Stimulated activated effector memory CD8-positive, alpha-beta T cell treated with anti-CD3 and anti-CD28 coated beads, Interleukin-12 subunit alpha, Interleukin-12 subunit beta, amount 100 ng/mL, for 72 hours (primary cell): Measurements from ENCODE around the gene HHLA2.

Experiments used
- ATAC-seq: fragments of 150-1000 bp; cut with Tn5 transposase; 2 replicates; pipeline ENCODE4 v1.10.0; 2021
- DNase-seq, 2 donors: peaks; one replicate each; pipeline ENCODE4 v3.0.0; 2021 to 2022; ENCODE audit warnings: low spot score in 2 of 2
- H3K27ac Mint-ChIP-seq: one replicate; pipeline ENCODE4 v1.8.0; 2022; ENCODE audit warnings: mild to moderate bottlenecking, mixed read lengths
- H3K36me3 Mint-ChIP-seq: one replicate; pipeline ENCODE4 v1.8.0; 2022; ENCODE audit warnings: mild to moderate bottlenecking, mixed read lengths
- H3K4me1 Mint-ChIP-seq: one replicate; pipeline ENCODE4 v1.8.0; 2022; ENCODE audit warnings: mixed read lengths
- H3K4me3 Mint-ChIP-seq: one replicate; pipeline ENCODE4 v1.8.0; 2022; ENCODE audit warnings: mild to moderate bottlenecking, mixed read lengths
- H3K9me3 Mint-ChIP-seq: one replicate; pipeline ENCODE4 v1.8.0; 2022; ENCODE audit warnings: mixed read lengths

Gene HHLA2

DNA sequence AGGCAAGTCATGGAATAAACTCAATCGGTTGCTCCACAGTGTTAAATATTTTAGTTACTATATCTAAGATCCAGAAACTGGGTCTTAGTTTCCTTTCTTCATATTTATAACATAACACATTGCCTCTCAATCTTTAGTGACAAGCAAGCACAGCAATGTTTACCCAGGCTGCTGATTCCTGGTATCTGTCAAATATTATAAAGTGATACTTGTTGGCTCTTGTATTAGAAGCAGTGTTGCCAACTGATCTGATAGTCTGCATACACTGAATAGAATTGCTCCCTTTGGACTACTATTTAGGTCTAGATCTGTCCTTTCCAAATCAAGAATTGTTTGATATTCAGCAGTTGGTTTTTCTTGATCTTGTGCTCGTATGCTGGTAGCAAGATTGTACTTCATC is 7.2 kb upstream of the HHLA2 start:
- H3K36me3 Mint-ChIP-seq = no peaks in the 10 kb centered on the region
- no peak for ATAC-seq
- DNase-seq = no peak
- peaks cover 30% of the 10 kb centered on the region for H3K4me1 Mint-ChIP-seq
- H3K27ac Mint-ChIP-seq = no peak overlapping the region
- H3K4me3 Mint-ChIP-seq = no peak overlapping the region
- no peaks in the 10 kb centered on the region for H3K9me3 Mint-ChIP-seq

DNA sequence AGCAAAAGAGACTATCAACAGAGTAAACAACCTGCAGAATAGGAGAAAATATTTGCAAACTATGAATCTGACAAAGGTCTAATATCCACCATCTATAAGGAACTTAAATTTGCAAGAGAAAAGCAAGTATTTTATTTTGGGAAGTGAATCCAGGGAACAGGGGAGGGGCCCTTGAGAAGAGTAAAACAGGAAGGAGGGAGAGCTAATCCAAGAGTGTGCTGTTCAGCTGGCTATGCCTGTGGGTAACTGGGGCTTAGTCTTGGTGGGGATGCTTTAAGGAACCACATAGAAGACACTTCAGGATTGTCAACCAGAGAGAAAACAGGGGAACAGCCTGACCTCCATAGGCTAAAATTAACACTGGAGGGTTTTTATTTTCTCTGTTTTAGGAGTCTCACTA is 3.9 kb upstream of the HHLA2 start:
- Mint-ChIP-seq H3K27ac (peak overlapping the region; percentile 76), H3K4me1 (peaks cover 56% of the 10 kb centered on the region), H3K4me3 (peak overlapping the region; percentile 43), H3K9me3 (no peaks in the 10 kb centered on the region), H3K36me3 (no peaks in the 10 kb centered on the region)
- ATAC-seq (no peak), DNase-seq (no peak)

DNA sequence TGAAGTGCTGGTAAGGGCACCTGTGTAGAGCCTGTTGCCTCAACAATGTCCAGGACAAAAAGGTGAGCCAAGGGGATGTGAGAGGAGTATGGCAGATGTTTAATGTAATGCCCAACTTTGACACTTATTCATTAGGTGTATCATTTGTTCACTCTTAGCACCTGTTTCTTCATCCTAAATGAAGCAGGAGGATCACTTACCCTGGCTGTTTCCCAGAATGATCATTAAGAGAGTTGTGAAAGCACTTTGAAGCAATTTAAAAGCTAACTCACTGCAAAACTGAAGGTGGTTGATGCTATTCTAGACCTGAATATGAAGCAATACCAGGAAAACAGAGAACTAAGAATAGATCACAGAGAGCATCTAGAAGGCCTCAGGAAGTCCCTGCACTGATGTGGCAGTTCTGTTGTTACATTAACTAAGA is 3.4 kb upstream of the HHLA2 start:
- DNase-seq (no peak), ATAC-seq (peak; percentile 82)
- Mint-ChIP-seq H3K27ac (peak overlapping the region; percentile 76), H3K4me3 (peak overlapping the region; percentile 43), H3K36me3 (no peaks in the 10 kb centered on the region), H3K4me1 (peaks cover 56% of the 10 kb centered on the region), H3K9me3 (no peaks in the 10 kb centered on the region)

DNA sequence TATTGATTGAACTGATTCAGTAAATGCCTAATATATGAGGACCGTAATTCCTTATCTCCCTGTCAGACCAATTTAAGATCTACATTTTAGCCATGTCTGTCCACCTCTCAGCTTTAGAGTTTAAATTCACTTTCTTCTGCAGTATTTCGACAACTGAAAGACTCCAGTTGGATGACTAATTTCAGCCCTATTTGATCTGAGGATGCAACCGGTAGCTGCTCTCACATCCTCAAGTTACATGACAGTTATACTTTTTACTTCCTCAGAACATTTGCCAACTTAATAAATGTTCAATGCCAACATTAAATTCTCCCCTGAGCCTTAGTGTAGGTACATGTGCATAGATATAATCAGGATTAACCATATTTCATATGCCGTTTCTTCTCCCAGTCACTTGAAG is 2.5 kb upstream of the HHLA2 start:
- ATAC-seq (peak; percentile 36), DNase-seq (no peak)
- peaks cover 56% of the 10 kb centered on the region for H3K4me1 Mint-ChIP-seq
- H3K4me3 Mint-ChIP-seq = peak overlapping the region; percentile 43
- no peaks in the 10 kb centered on the region for H3K36me3 Mint-ChIP-seq
- H3K9me3 Mint-ChIP-seq = no peaks in the 10 kb centered on the region
- peak overlapping the region; percentile 76 for H3K27ac Mint-ChIP-seq

DNA sequence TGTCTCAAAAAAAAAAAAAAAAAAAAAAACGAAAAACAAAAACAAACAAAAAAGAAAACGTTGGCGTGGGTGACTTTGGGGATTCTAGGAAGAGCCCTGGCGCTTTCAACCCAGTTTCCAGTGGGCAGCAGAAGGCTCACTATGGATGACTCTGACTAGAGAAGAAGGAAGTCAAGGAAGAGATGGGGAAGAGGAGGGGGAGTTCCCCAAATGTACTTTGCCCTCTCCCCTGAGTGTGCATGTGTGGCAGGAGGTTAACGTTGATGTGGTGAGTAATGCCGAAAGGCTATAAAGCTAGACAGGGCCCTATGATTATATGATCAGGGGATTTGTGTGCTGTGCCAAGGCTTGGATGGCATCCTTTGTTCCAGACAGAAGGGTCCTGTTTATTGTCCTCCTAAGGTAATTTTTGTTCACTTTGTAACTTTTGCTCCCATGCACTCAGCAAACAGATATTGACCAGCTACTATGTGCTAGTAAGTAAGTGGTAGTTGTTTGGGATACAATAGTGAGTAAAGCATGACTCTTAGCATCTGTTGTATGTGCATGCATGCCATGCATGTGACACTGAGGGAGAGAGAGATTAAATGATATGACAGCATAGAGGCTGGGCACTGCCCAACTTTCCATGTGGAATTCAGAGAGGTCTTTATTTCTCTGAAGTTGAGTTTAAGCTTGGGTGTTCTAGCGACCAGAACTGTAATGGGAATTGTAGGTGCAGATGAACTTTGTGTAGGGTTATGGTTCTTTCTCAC is 750 bp upstream of the HHLA2 start:
- Mint-ChIP-seq H3K36me3 (no peaks in the 10 kb centered on the region), H3K4me3 (no peak overlapping the region), H3K9me3 (no peaks in the 10 kb centered on the region), H3K4me1 (peaks cover 65% of the 10 kb centered on the region), H3K27ac (peak overlapping the region; percentile 48)
- ATAC-seq = no peak
- DNase-seq = no peak

DNA sequence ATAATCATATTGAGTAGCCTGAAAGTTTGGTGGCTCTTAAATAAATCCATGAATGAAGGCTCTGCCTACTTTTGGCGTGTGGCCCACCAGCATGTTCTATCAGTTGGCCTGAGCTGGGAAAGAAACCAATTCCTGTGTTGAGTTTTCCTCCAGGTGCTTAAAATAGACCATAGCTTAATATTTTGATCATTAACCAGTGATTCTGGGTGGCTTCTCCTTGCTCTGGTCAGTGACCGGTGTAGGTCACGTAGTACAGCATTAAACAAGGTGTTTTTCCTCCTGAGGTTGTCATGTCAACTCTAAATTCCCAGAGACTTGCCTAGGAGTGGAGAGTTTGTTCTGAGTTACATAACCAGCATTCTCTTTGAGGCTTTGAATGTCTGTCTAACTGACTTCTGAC is 1.3 kb downstream of the HHLA2 start:
- no peaks in the 10 kb centered on the region for H3K36me3 Mint-ChIP-seq
- H3K9me3 Mint-ChIP-seq = no peaks in the 10 kb centered on the region
- no peak overlapping the region for H3K4me3 Mint-ChIP-seq
- DNase-seq = no peak
- ATAC-seq = no peak
- H3K27ac Mint-ChIP-seq = no peak overlapping the region
- peaks cover 68% of the 10 kb centered on the region for H3K4me1 Mint-ChIP-seq

DNA sequence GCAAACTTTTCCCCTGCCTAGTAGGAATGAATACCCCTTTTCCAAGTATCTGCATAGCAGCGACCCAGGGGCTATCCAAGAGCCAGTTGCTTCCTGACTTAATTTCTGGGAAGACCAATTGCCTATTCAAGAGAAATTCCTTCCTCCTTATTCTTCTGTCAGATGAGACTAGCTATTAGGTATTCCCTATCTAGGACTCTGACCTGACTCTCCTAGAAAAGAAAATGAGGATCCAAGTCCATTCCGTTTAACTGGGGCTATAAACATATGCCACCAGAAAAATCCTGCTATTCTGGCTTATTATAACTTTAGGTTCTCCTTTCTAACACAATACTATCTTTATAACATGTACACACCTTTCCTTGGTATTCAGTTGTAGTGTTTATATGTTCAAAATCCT is 1.7 kb downstream of the HHLA2 start:
- Mint-ChIP-seq H3K4me3 (no peak overlapping the region), H3K27ac (no peak overlapping the region), H3K36me3 (no peaks in the 10 kb centered on the region), H3K4me1 (peaks cover 64% of the 10 kb centered on the region), H3K9me3 (no peaks in the 10 kb centered on the region)
- ATAC-seq (no peak), DNase-seq (no peak)

DNA sequence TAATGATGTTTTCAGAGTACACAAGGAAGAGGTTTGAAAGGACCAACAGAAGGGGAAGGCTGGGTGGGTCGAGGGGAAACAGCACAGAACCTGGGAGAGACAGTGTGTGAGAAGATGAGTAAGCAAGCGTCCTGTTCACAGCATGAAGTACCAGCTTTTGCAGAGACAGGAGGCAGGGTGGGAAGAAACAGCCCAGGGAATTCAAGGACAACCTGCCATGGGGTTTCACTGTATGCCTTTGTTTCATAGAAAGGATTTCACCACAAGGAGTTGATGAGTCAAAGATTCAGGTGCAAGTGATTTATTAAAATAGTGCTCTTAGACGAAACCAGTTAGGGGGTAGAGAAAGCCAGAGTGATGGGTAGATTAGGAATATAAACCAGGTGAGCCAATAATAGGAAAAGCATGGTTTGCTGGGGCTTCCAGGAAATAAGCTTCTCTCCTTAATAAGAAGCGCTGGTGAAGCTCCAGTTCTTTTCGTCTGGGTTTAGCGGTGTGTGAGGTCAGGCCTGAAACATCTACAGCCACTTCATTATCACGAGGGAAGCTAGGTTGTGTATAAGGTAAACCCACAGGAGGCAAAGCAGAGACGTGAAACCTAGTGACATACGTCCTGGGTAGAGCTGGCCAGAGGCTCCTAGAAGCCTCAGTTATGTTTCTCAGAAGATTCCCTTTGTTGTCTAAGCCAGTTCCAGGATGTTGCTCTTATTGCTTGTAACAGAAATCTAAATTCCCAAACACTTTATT is 3.9 kb downstream of the HHLA2 start:
- ATAC-seq (no peak), DNase-seq (no peak)
- H3K9me3 Mint-ChIP-seq = no peaks in the 10 kb centered on the region
- H3K4me3 Mint-ChIP-seq = no peak overlapping the region
- no peaks in the 10 kb centered on the region for H3K36me3 Mint-ChIP-seq
- no peak overlapping the region for H3K27ac Mint-ChIP-seq
- peaks cover 45% of the 10 kb centered on the region for H3K4me1 Mint-ChIP-seq

DNA sequence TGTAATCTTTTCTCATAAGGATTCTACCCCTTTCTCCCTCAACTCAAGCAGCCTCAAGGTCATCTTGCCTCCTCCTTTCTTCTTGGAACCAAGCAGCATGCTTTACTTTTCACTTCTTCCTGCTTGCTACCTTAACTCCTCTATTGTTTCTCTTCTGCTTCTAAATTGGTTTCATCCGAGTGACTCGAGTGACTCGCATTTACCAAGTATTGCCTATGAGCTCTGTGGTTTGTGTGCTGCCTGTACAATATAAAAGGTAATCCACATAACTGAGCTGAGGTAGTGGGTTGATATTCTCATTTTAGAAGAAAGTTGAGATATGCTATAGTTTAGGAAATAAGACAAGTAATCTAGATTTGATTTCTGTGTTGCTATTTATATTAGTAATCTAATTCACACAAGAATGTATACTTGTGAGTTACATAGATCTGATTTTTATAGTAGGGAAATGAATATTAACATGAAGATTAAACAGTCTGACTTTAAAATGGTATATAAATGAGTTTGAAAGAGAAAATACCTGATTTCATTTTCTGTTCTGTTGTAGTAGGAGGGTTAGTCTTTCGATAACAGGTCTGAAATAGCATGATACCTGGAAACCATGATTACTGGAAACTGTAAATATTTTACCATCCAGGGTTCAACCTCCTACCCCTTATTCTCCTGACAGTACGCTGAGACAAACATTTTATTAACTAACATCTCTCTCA is 5.5 kb downstream of the HHLA2 start:
- ATAC-seq = peak; percentile 80
- DNase-seq = no peak
- H3K4me3 Mint-ChIP-seq = peak overlapping the region; percentile 56
- peaks cover 40% of the 10 kb centered on the region for H3K4me1 Mint-ChIP-seq
- H3K36me3 Mint-ChIP-seq = no peaks in the 10 kb centered on the region
- no peaks in the 10 kb centered on the region for H3K9me3 Mint-ChIP-seq
- peak overlapping the region; percentile 70 for H3K27ac Mint-ChIP-seq

DNA sequence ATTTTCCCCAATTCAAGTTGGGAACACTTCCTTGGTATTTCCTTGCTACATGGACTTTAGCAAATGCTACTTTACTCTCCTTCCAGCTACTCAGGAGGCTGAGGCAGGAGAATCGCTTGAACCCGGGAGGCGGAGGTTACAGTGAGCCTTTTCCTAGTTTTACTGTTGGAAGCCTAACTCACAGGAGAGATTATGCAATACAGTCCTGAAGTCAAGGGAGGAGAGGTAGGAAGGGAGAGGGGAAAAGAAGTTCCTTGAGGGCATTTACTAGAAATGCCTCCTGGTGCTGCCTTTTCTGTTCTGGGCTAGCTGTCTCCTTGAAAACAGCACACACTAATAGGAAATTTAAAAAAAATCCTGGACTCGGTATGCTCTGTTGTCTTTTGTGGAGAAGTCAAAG is 6.2 kb downstream of the HHLA2 start:
- Mint-ChIP-seq H3K4me1 (peaks cover 40% of the 10 kb centered on the region), H3K36me3 (no peaks in the 10 kb centered on the region), H3K27ac (peak overlapping the region; percentile 70), H3K4me3 (peak overlapping the region; percentile 56), H3K9me3 (no peaks in the 10 kb centered on the region)
- ATAC-seq (no peak), DNase-seq (no peak)

DNA sequence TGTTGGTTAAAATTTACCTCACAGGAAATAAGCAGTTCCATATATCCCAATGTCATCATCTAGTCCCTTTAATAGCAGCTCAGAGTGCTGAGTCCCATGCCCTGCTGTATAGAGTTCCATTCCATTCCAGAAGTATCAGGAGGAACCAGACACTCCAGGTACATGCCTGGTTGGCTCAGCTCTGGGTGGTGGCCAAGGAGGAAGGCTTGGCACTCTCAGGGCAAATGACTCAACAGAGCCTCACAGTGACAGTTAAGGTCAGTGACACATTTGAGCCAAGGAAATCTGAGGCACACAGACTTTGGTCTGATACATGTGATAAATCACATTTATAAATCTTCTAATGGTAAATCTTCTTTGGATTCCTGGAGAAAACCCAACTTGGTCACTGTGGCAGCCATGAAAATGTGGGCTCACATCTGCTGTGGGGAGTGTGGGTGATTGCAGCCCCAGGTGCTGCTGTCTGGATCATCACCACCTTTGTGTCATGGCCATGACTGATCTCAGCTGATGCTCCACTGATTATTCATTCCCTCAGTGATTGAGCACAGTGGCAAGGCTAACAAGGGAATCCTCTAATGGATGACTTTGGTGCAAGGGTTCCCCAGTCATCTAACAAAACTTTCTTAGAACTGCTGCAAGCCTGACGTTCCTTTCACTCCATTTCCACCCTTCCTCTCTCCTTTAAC is 9.3 kb downstream of the HHLA2 start:
- DNase-seq = no peak
- Mint-ChIP-seq H3K9me3 (no peaks in the 10 kb centered on the region), H3K4me1 (peaks cover 31% of the 10 kb centered on the region), H3K4me3 (no peak overlapping the region), H3K36me3 (no peaks in the 10 kb centered on the region), H3K27ac (no peak overlapping the region)
- peak; percentile 83 for ATAC-seq

DNA sequence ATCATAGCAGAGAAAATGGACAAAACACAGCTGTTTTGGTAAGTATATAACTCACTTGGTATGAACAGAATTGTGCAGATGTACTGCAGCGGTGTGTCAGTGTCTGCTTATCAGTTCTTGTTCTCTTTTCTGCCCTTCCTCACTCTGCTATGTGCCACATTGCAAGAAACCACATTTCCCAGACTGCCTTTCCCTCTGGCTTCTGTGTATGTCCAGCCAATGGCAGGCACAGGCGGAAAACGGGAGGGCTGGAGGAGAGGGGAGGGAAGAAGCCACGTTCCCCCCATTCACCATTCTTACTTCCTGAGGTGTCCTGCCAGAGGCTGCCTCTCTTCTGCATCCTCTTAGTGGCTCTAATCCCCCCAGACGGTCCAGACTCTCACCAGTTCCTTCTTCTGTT is 15.4 kb downstream of the HHLA2 start:
- Mint-ChIP-seq H3K36me3 (no peaks in the 10 kb centered on the region), H3K9me3 (no peaks in the 10 kb centered on the region)

DNA sequence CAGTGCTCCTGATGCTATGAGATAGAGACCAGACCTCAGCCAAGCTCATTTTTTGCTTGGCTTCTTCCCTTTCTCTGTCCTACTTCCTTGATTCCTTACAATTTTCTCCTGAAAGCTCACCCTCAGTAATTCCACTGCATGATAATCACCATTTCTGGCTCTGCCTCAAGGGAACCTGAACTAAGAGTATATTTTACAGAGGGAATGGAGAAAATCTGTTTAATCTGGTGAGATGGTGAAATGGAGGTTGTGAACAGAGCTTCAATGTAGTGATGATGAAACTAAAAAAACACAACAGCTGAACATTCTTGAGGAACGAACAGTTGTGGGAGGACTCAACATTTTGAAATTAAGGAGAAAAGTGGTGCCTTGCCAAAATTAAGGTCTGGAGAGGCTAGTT is 16.3 kb downstream of the HHLA2 start:
- Mint-ChIP-seq H3K4me3 (no peak overlapping the region), H3K4me1 (no peaks in the 10 kb centered on the region), H3K9me3 (no peaks in the 10 kb centered on the region), H3K36me3 (no peaks in the 10 kb centered on the region), H3K27ac (no peak overlapping the region)
- ATAC-seq = no peak
- no peak for DNase-seq

More for the DNA sequence above, 15.4 kb downstream of the HHLA2 start:
- Mint-ChIP-seq H3K4me1 (no peaks in the 10 kb centered on the region), H3K27ac (no peak overlapping the region), H3K4me3 (no peak overlapping the region)
- no peak for ATAC-seq
- no peak for DNase-seq

DNA sequence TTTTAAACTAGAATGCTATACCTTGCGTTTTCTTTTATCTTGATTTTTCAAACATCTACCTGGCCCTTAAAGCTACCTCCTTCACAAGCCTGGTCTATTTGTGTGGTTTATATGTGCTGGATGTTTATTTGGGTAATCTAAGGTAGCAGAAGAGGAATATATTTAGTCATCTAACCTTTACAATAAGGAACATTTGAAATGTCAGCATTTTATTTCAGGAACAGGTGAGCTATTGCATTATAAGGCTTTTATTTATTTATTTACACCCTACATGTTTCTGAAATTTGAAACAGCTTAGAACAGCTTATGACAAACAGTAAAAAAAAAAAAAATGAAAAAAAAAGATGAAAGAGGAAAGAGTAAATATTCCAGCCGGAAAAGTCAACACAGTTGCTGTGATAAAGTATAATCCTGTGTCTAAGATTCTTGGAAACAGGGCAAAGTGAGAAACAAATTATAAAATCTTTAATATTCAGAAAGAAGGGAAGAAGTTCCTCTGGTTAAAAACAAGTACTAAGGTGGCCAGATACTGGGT is 19.5 kb downstream of the HHLA2 start:
- Mint-ChIP-seq H3K4me1 (no peaks in the 10 kb centered on the region), H3K36me3 (no peaks in the 10 kb centered on the region), H3K27ac (no peak overlapping the region), H3K4me3 (no peak overlapping the region), H3K9me3 (no peaks in the 10 kb centered on the region)
- ATAC-seq (no peak), DNase-seq (no peak)
